ENCODE results near the gene MT1F.
"Not testable (repeated sequence)": the region's sequence is repeated elsewhere in the genome, so short reads cannot be mapped to it uniquely, and the experiment has no call there.

MT1F gene

GRCh38 chr16:56618138-56618537 lies 39.6 kb upstream of the MT1F start:
- no peak overlapping the region for H3K4me3 ChIP-seq (ENCODE audit: control insufficient read depth, low read depth, low read length)
- DNase-seq (ENCODE audit: low read depth), result no peak
- TF ChIP-seq CTCF (IDR thresholded peaks at IDR 0.05; ENCODE audit: control insufficient read depth, insufficient read depth, low read depth, low read length, missing control alignments), result no peak

GRCh38 chr16:56620339-56620897 lies 37.3 kb upstream of the MT1F start:
- H3K4me3 ChIP-seq (ENCODE audit: control insufficient read depth, low read depth, low read length), result no peak overlapping the region
- DNase-seq (ENCODE audit: low read depth), result no peak
- no peak for TF ChIP-seq CTCF (IDR thresholded peaks at IDR 0.05; ENCODE audit: control insufficient read depth, insufficient read depth, low read depth, low read length, missing control alignments)

GRCh38 chr16:56621665-56622445 lies 35.9 kb upstream of the MT1F start:
- DNase-seq (ENCODE audit: low read depth); H3K4me3 ChIP-seq (ENCODE audit: control insufficient read depth, low read depth, low read length): not testable (repeated sequence)

- not testable (repeated sequence) for H3K4me3 ChIP-seq (ENCODE audit: control insufficient read depth, low read depth, low read length); DNase-seq (ENCODE audit: low read depth)
These were observed 34.6 kb upstream of the MT1F start for GRCh38 chr16:56623184-56623583.

GRCh38 chr16:56623637-56624036 lies 34.1 kb upstream of the MT1F start:
- TF ChIP-seq CTCF (IDR thresholded peaks at IDR 0.05; ENCODE audit: control insufficient read depth, insufficient read depth, low read depth, low read length, missing control alignments), result no peak
- no peak for DNase-seq (ENCODE audit: low read depth)

GRCh38 chr16:56625140-56625942 lies 32.4 kb upstream of the MT1F start, which contains the start of gene MT1E:
TSS of gene MT1E (plus strand) at chr16:56625781. CDS start at chr16:56625852, 71 bp downstream.
- peak within 1 kb of the TSS; percentile 81 for H3K4me3 ChIP-seq (ENCODE audit: control insufficient read depth, low read depth, low read length)
- DNase-seq (ENCODE audit: low read depth), result peak; percentile 20
- TF ChIP-seq CTCF (IDR thresholded peaks at IDR 0.05; ENCODE audit: control insufficient read depth, insufficient read depth, low read depth, low read length, missing control alignments), result no peak

More at GRCh38 chr16:56623637-56624036, 34.1 kb upstream of the MT1F start:
- no peak overlapping the region for H3K4me3 ChIP-seq (ENCODE audit: control insufficient read depth, low read depth, low read length)

GRCh38 chr16:56625943-56626654 lies 31.7 kb upstream of the MT1F start:
- DNase-seq (ENCODE audit: low read depth), result peak; percentile 51
- TF ChIP-seq CTCF (IDR thresholded peaks at IDR 0.05; ENCODE audit: control insufficient read depth, insufficient read depth, low read depth, low read length, missing control alignments), result no peak
- peak overlapping the region; percentile 81 for H3K4me3 ChIP-seq (ENCODE audit: control insufficient read depth, low read depth, low read length)

Data from AG09309 (cell line).